Glutamatergic neuron (in vitro differentiated cells): Measurements from ENCODE around the gene ITGA1. TPM values are rescaled to one million over a fixed set of nuclear protein-coding genes. Genes with fewer than 3 reads are reported as not detected.
"Not testable (repeated sequence)": the region's sequence is repeated elsewhere in the genome, so short reads cannot be mapped to it uniquely, and the experiment has no call there.

Experiments
- DNase-seq: peaks from one replicate; pipeline ENCODE4 v3.0.0; 2022
- H3K27ac Mint-ChIP-seq: one replicate; pipeline ENCODE4 v1.8.0; 2020; ENCODE audit warnings: mild to moderate bottlenecking, mixed read lengths, inconsistent platforms; ENCODE audit not compliant: unreplicated experiment
- H3K27me3 Mint-ChIP-seq: one replicate; pipeline ENCODE4 v1.8.0; 2020; ENCODE audit warnings: mild to moderate bottlenecking, moderate library complexity, mixed read lengths, inconsistent platforms; ENCODE audit not compliant: unreplicated experiment
- H3K36me3 Mint-ChIP-seq: one replicate; pipeline ENCODE4 v1.8.0; 2020; ENCODE audit warnings: mild to moderate bottlenecking, mixed read lengths, inconsistent platforms; ENCODE audit not compliant: unreplicated experiment
- H3K4me1 Mint-ChIP-seq: one replicate; pipeline ENCODE4 v1.8.0; 2020; ENCODE audit warnings: mild to moderate bottlenecking, low read depth, mixed read lengths, inconsistent platforms; ENCODE audit not compliant: unreplicated experiment
- H3K4me3 Mint-ChIP-seq: one replicate; pipeline ENCODE4 v1.8.0; 2020; ENCODE audit warnings: mild to moderate bottlenecking, mixed read lengths, inconsistent platforms; ENCODE audit not compliant: unreplicated experiment
- H3K9me3 Mint-ChIP-seq: one replicate; pipeline ENCODE4 v1.8.0; 2020; ENCODE audit warnings: mild to moderate bottlenecking, moderate library complexity, mixed read lengths, inconsistent platforms; ENCODE audit not compliant: unreplicated experiment
- total RNA-seq: library from RNA; stranded (reverse); fragmentation: NEBNext Ultra II Directional; extraction: Animal tissue kit (Norgen Biotek cat#: 25700); gene quantifications from one replicate; pipeline ENCODE4 v1.2.1, GENCODE V29; 2021; ENCODE audit not compliant: unreplicated experiment
- TF ChIP-seq, protein P1 (sequence below): fragments of 200-600 bp; sonication (generic); IDR thresholded peaks from one replicate; pipeline ENCODE4 v1.5.0; 2021; ENCODE audit not compliant: partially characterized antibody, unreplicated experiment

ITGA1 gene
- total RNA-seq, 1 donor from 2014 or later: 0.96 TPM

DNA sequence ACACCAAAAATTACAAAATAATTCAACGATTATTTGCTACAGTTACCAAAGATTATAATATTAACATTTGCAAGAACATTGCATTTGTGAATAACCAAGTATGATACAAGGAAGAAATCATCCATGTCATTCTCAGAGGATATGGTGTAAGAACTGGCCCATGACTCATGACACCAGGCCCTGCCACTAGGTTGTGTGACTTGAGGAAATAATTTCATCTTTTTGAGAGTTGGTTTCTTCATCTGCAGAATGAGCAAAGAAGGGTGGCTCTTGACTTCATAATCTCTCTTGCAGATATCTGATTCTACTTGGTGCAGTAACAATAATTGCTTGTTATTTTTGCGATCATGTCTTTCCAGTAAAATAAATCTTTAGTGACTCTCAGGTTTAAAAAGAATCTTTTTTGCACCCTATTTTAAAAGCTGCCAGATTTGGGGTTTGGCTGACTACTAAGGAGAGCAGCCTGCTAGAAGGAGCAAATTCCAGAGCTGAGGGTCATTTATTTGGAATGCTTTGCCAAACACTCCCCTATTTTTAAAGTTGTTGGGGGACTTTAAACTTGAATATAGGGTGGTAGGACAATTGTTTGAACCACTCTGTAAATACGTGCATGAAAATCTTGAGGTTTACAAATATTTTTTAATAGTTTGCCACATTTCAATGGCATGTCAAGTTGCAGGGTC is 23.5 kb downstream of the ITGA1 start:
- Mint-ChIP-seq H3K9me3 (no peaks in the 10 kb centered on the region), H3K4me3 (no peak overlapping the region), H3K36me3 (no peaks in the 10 kb centered on the region), H3K27ac (no peak overlapping the region), H3K4me1 (no peaks in the 10 kb centered on the region), H3K27me3 (no peaks in the 10 kb centered on the region)
- TF ChIP-seq, protein P1, sequence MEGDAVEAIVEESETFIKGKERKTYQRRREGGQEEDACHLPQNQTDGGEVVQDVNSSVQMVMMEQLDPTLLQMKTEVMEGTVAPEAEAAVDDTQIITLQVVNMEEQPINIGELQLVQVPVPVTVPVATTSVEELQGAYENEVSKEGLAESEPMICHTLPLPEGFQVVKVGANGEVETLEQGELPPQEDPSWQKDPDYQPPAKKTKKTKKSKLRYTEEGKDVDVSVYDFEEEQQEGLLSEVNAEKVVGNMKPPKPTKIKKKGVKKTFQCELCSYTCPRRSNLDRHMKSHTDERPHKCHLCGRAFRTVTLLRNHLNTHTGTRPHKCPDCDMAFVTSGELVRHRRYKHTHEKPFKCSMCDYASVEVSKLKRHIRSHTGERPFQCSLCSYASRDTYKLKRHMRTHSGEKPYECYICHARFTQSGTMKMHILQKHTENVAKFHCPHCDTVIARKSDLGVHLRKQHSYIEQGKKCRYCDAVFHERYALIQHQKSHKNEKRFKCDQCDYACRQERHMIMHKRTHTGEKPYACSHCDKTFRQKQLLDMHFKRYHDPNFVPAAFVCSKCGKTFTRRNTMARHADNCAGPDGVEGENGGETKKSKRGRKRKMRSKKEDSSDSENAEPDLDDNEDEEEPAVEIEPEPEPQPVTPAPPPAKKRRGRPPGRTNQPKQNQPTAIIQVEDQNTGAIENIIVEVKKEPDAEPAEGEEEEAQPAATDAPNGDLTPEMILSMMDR: no peak
- no peak for DNase-seq

DNA sequence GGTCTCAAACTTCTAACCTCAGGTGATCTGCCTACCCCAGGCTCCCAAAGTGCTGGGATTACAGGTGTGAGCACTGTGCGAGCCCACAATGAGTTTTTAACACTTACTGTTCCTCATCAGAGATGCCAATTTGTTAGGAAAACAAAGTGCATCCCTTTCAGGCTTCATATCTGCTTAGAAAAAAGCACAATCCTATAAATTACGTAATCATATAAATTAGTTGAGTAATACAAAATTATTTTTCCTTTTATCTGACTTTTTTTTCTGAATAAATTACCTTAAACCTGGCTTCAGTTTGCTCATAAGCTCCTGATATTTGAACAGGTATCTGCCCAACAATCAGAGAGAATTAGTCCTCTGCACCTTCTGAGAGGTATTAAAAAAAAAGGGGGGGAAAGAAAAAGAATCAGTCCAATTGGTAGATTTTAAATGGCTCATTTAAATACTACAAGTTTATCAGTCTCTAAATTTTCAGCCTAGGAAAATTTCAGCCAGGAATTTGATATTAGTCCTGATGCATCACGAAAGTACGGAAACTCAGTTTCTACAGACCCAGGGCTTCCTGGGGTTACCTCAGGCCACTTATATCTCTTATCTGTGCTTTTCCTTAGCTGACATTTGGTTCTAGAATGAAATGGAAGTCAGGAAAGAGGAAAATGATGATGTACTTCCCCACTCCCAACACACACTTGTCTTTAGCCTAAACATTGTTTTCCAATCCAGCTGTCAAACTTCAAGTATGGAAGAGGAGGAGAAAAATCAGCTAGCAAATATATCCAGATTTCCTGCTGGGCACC is 26.8 kb downstream of the ITGA1 start:
- no peaks in the 10 kb centered on the region for H3K4me1 Mint-ChIP-seq
- H3K27ac Mint-ChIP-seq: no peak overlapping the region
- no peak overlapping the region for H3K4me3 Mint-ChIP-seq
- H3K9me3 Mint-ChIP-seq: no peaks in the 10 kb centered on the region
- TF ChIP-seq, protein P1: no peak
- no peaks in the 10 kb centered on the region for H3K36me3 Mint-ChIP-seq
- no peaks in the 10 kb centered on the region for H3K27me3 Mint-ChIP-seq
- DNase-seq: no peak

DNA sequence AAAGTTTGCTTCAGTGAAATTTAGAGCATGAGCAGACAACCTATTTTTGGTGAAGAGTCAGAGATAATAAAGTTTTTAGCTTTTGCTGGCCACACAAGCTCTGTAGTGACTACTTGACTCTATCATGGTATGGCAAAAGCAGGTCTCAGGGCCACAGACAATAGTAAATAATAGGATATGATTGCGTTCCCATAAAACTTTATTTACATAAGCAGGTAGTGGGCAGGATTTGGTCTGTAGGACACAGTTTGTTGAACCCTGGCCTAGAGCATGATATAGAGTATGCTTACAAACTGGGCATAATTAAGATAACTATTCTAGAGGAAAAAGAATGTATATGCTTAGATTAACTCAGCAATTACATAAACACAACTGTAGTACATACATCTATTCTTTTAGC is 30.1 kb downstream of the ITGA1 start:
- Mint-ChIP-seq H3K27me3 (no peaks in the 10 kb centered on the region), H3K4me1 (peaks cover 2% of the 10 kb centered on the region), H3K4me3 (no peak overlapping the region), H3K36me3 (no peaks in the 10 kb centered on the region), H3K27ac (no peak overlapping the region), H3K9me3 (no peaks in the 10 kb centered on the region)
- no peak for DNase-seq
- TF ChIP-seq, protein P1: no peak

DNA sequence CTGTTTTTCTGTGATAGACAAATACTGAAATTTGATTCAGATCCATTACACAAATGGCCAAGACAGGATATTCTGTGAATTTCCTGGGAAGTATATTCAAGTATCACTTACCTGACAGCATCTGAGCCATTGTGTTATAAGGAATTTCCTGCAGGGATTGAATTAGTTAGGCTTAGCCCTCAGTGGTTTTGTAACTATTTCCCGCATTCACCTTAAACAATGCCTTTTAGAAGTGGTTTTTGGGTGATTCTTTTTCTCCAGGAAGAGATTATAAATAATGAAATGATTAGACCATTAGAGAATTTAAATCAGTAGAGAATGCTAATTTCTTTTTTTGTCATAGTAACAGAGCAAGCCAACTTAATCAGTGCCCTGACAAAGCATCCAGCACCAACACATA is 30.6 kb downstream of the ITGA1 start:
- H3K4me1 Mint-ChIP-seq: peaks cover 2% of the 10 kb centered on the region
- DNase-seq: no peak
- no peaks in the 10 kb centered on the region for H3K9me3 Mint-ChIP-seq
- TF ChIP-seq, protein P1: no peak
- H3K27me3 Mint-ChIP-seq: no peaks in the 10 kb centered on the region
- no peaks in the 10 kb centered on the region for H3K36me3 Mint-ChIP-seq
- H3K27ac Mint-ChIP-seq: no peak overlapping the region
- no peak overlapping the region for H3K4me3 Mint-ChIP-seq

DNA sequence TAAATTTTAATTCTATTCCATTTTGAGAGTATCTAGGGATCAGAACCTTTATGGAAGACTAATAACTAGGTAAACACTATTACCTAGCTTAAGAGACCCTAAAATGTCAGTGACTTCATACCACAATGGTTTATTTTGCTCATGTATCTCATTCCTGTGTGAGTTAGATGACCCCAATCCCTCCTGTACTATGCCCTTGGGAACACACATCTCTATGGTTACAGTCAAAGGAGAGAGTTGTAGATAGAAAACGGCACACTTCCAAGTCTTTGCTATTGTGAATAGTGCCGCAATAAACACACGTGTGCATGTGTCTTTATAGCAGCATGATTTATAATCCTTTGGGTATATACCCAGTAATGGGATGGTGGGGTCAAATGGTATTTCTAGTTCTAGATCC is 31.1 kb downstream of the ITGA1 start:
- not testable (repeated sequence) for H3K36me3 Mint-ChIP-seq, H3K27ac Mint-ChIP-seq, H3K4me3 Mint-ChIP-seq, H3K9me3 Mint-ChIP-seq, H3K4me1 Mint-ChIP-seq, H3K27me3 Mint-ChIP-seq, DNase-seq
